AG20443 (cell line): ENCODE data around the gene GARIN1A.
A peak's percentile ranks its signal among the peaks of the same experiment; 100 is the strongest.
"Not testable (repeated sequence)": the region's sequence is repeated elsewhere in the genome, so short reads cannot be mapped to it uniquely, and the experiment has no call there.

ENCODE experiments used
- DNase-seq: peaks from one replicate; pipeline ENCODE4 v3.0.0; 2012; ENCODE audit warnings: low spot score, mixed read lengths

The GARIN1A gene

GRCh38 chr7:128671992-128672391, at the start of gene GARIN1A:
GARIN1A (plus strand) TSS chr7:128672292; CDS start chr7:128672398, 106 bp downstream.
- no peak for DNase-seq

- DNase-seq, result not testable (repeated sequence)
Observed at GRCh38 chr7:128627124-128627523, 45.0 kb upstream of the GARIN1A start.

GRCh38 chr7:128633915-128634314, 38.2 kb upstream of the GARIN1A start:
- DNase-seq, result not testable (repeated sequence)

GRCh38 chr7:128645206-128645605, 26.9 kb upstream of the GARIN1A start:
- DNase-seq, result not testable (repeated sequence)

- DNase-seq, result not testable (repeated sequence)
Observed at GRCh38 chr7:128645844-128646243, 26.2 kb upstream of the GARIN1A start.

- DNase-seq, result not testable (repeated sequence)
Observed at GRCh38 chr7:128646877-128647276, 25.2 kb upstream of the GARIN1A start.

GRCh38 chr7:128651096-128651495, 21.0 kb upstream of the GARIN1A start:
- DNase-seq, result not testable (repeated sequence)

- not testable (repeated sequence) for DNase-seq
Observed at GRCh38 chr7:128652606-128653005, 19.5 kb upstream of the GARIN1A start.

GRCh38 chr7:128653197-128653596, 18.9 kb upstream of the GARIN1A start:
- DNase-seq, result not testable (repeated sequence)

- DNase-seq, result not testable (repeated sequence)
Observed at GRCh38 chr7:128654080-128654479, 18.0 kb upstream of the GARIN1A start.

GRCh38 chr7:128654501-128654900, 17.6 kb upstream of the GARIN1A start:
- not testable (repeated sequence) for DNase-seq

- not testable (repeated sequence) for DNase-seq
Observed at GRCh38 chr7:128658428-128658827, 13.7 kb upstream of the GARIN1A start.

GRCh38 chr7:128660596-128660995, 11.5 kb upstream of the GARIN1A start:
- no peak for DNase-seq

GRCh38 chr7:128661446-128661845, 10.6 kb upstream of the GARIN1A start:
- DNase-seq, result no peak

GRCh38 chr7:128662091-128662490, 10.0 kb upstream of the GARIN1A start:
- DNase-seq, result no peak

GRCh38 chr7:128663223-128663622, 8.9 kb upstream of the GARIN1A start:
- not testable (repeated sequence) for DNase-seq

GRCh38 chr7:128665057-128665456, 7.0 kb upstream of the GARIN1A start:
- DNase-seq, result no peak

GRCh38 chr7:128666200-128666599, 5.9 kb upstream of the GARIN1A start:
- no peak for DNase-seq

GRCh38 chr7:128672927-128673517, 930 bp downstream of the GARIN1A start:
- DNase-seq, result peak; percentile 51

- DNase-seq, result no peak
Observed at GRCh38 chr7:128673571-128673970, 1.5 kb downstream of the GARIN1A start.

- no peak for DNase-seq
Observed at GRCh38 chr7:128676665-128677064, 4.6 kb downstream of the GARIN1A start.

GRCh38 chr7:128679920-128680319, 7.8 kb downstream of the GARIN1A start:
- DNase-seq, result no peak

- no peak for DNase-seq
Observed at GRCh38 chr7:128681794-128682537, 9.9 kb downstream of the GARIN1A start.
